ENCODE data around the gene TFDP1.

- TF ChIP-seq, protein P1, sequence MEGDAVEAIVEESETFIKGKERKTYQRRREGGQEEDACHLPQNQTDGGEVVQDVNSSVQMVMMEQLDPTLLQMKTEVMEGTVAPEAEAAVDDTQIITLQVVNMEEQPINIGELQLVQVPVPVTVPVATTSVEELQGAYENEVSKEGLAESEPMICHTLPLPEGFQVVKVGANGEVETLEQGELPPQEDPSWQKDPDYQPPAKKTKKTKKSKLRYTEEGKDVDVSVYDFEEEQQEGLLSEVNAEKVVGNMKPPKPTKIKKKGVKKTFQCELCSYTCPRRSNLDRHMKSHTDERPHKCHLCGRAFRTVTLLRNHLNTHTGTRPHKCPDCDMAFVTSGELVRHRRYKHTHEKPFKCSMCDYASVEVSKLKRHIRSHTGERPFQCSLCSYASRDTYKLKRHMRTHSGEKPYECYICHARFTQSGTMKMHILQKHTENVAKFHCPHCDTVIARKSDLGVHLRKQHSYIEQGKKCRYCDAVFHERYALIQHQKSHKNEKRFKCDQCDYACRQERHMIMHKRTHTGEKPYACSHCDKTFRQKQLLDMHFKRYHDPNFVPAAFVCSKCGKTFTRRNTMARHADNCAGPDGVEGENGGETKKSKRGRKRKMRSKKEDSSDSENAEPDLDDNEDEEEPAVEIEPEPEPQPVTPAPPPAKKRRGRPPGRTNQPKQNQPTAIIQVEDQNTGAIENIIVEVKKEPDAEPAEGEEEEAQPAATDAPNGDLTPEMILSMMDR (IDR thresholded peaks at IDR 0.05): no peak
- TF ChIP-seq USF2 (IDR thresholded peaks at IDR 0.05; ENCODE audit: borderline replicate concordance, low read depth, low read length): no peak
These were observed 21.4 kb downstream of the TFDP1 start for GRCh38 chr13:113605866-113606438.

All from SK-N-SH (cell line).